ENCODE results near the gene ACOT7.

GRCh38 chr1:6345009-6345408 lies 48.6 kb downstream of the ACOT7 start:
- TF ChIP-seq CTCF (IDR thresholded peaks at IDR 0.05), result no peak
- TF ChIP-seq POLR2A (IDR thresholded peaks at IDR 0.05), result no peak

Data from breast epithelium (tissue), 3 donors.